Thyroid gland (tissue), 4 donors: ENCODE measurements around the gene FTCD.

ENCODE experiments used
- POLR2A ChIP-seq, 2 donors: fragments of 450-650 bp; IDR thresholded peaks; one replicate each; pipeline ENCODE4 v1.6.1; 2017; ENCODE audit warnings: antibody characterized with exemption in 2 of 2, mild to moderate bottlenecking in 2 of 2, moderate library complexity in 1 of 2
- TF ChIP-seq, protein P1 (sequence below), 6 experiments: fragments of 200-600 bp in 3 of 6; fragments of 450-650 bp in 3 of 6; sonication (generic) in 3 of 6; IDR thresholded peaks; one replicate each; pipeline ENCODE4 v1.5.1; 2016 to 2019; ENCODE audit warnings: antibody characterized with exemption in 6 of 6, mild to moderate bottlenecking in 2 of 6, inconsistent platforms in 1 of 6, moderate library complexity in 1 of 6

- TF ChIP-seq, protein P1, sequence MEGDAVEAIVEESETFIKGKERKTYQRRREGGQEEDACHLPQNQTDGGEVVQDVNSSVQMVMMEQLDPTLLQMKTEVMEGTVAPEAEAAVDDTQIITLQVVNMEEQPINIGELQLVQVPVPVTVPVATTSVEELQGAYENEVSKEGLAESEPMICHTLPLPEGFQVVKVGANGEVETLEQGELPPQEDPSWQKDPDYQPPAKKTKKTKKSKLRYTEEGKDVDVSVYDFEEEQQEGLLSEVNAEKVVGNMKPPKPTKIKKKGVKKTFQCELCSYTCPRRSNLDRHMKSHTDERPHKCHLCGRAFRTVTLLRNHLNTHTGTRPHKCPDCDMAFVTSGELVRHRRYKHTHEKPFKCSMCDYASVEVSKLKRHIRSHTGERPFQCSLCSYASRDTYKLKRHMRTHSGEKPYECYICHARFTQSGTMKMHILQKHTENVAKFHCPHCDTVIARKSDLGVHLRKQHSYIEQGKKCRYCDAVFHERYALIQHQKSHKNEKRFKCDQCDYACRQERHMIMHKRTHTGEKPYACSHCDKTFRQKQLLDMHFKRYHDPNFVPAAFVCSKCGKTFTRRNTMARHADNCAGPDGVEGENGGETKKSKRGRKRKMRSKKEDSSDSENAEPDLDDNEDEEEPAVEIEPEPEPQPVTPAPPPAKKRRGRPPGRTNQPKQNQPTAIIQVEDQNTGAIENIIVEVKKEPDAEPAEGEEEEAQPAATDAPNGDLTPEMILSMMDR (IDR thresholded peaks at IDR 0.05) = no peak
- TF ChIP-seq POLR2A (IDR thresholded peaks at IDR 0.05) = no peak
Measured at GRCh38 chr21:46122237-46122671, 33.1 kb downstream of the FTCD start.
